GM23248 (cell line): Measurements from ENCODE around the gene HOTAIR. TPM values are rescaled to one million over a fixed set of nuclear protein-coding genes. Genes with fewer than 3 reads are reported as not detected.

Experiments
- DNase-seq: peaks from one replicate; pipeline ENCODE4 v3.0.0-alpha.2; 2015
- H2AFZ ChIP-seq: fragments of 200-600 bp; sonication (generic); 2 replicates; pipeline ENCODE4 v1.6.1; 2016; ENCODE audit warnings: antibody characterized with exemption
- H3F3A ChIP-seq: fragments of 200-600 bp; sonication (generic); 2 replicates; pipeline ENCODE4 v1.6.1; 2016; ENCODE audit warnings: mild to moderate bottlenecking, antibody characterized with exemption, mixed run types; ENCODE audit not compliant: insufficient read depth
- H3K27ac ChIP-seq: fragments of 200-600 bp; sonication (generic); 2 replicates; pipeline ENCODE4 v1.5.1; 2016; ENCODE audit warnings: mild to moderate bottlenecking
- H3K27me3 ChIP-seq: fragments of 200-600 bp; sonication (generic); replicated peaks from 2 replicates; pipeline ENCODE4 v1.6.1; 2016; ENCODE audit warnings: mild to moderate bottlenecking; ENCODE audit not compliant: insufficient read depth
- H3K36me3 ChIP-seq: fragments of 200-600 bp; sonication (generic); 2 replicates; pipeline ENCODE4 v1.6.1; 2016; ENCODE audit warnings: low read depth, mild to moderate bottlenecking
- H3K4me1 ChIP-seq: fragments of 200-600 bp; sonication (generic); 2 replicates; pipeline ENCODE4 v1.6.1; 2016; ENCODE audit warnings: mild to moderate bottlenecking; ENCODE audit not compliant: insufficient read depth
- H3K4me2 ChIP-seq: fragments of 200-600 bp; sonication (generic); one replicate; pipeline ENCODE4 v1.6.1; 2016; ENCODE audit warnings: mild to moderate bottlenecking; ENCODE audit not compliant: unreplicated experiment
- H3K4me3 ChIP-seq: fragments of 200-600 bp; sonication (generic); 2 replicates; pipeline ENCODE4 v1.5.1; 2016; ENCODE audit warnings: mild to moderate bottlenecking
- H3K79me2 ChIP-seq: fragments of 200-600 bp; sonication (generic); 2 replicates; pipeline ENCODE4 v1.6.1; 2016; ENCODE audit warnings: mild to moderate bottlenecking; ENCODE audit not compliant: insufficient read depth
- H3K9ac ChIP-seq: fragments of 200-600 bp; sonication (generic); 2 replicates; pipeline ENCODE4 v1.6.1; 2016; ENCODE audit warnings: mild to moderate bottlenecking
- H3K9me2 ChIP-seq: fragments of 200-600 bp; sonication (generic); 2 replicates; pipeline ENCODE4 v1.6.1; 2016; ENCODE audit warnings: mixed run types, mild to moderate bottlenecking, moderate library complexity; ENCODE audit not compliant: insufficient read depth
- H3K9me3 ChIP-seq: fragments of 200-600 bp; sonication (generic); one replicate; pipeline ENCODE4 v1.6.1; 2017; ENCODE audit warnings: low read depth
- H4K20me1 ChIP-seq: fragments of 200-600 bp; sonication (generic); 2 replicates; pipeline ENCODE4 v1.6.0; 2016; ENCODE audit not compliant: insufficient read depth
- EZH2 ChIP-seq: fragments of 200-600 bp; sonication (generic); IDR thresholded peaks from 2 replicates; pipeline ENCODE4 v1.6.1; 2018; ENCODE audit warnings: antibody characterized with exemption, mild to moderate bottlenecking; ENCODE audit not compliant: insufficient read depth, poor library complexity, severe bottlenecking
- EZH2phosphoT487 ChIP-seq: fragments of 200-600 bp; sonication (generic); IDR thresholded peaks from 2 replicates; pipeline ENCODE4 v1.6.1; 2018; ENCODE audit warnings: antibody characterized with exemption, moderate library complexity, mild to moderate bottlenecking, low read depth; ENCODE audit not compliant: insufficient read depth
- WGBS, 2 experiments: methylation state at CpG; one replicate each; pipeline ENCODE4 v1.1.6; 2015 to 2017; ENCODE audit warnings: low lambda C conversion rate in 2 of 2, low coverage in 1 of 2; ENCODE audit errors: missing lambda C conversion rate in 2 of 2; 5-methylcytosine and 5-hydroxymethylcytosine counted together
- in situ Hi-C: fragments of 300-500 bp; cut with MboI; formaldehyde crosslinking; loops from 2 replicates; pipeline ENCODE4 v1.15.0; 2020
- polyA plus RNA-seq: library from polyadenylated mRNA; unstranded; fragments of >200 nt; fragmentation: Nextera tagmentation; extraction: Ambion mirVana; gene quantifications from 2 replicates; pipeline ENCODE4 v1.2.1, GENCODE V29; 2016
- total RNA-seq: library from RNA; depleted of rRNA; stranded (reverse); fragments of >200 nt; shearing (Covaris generic); gene quantifications from 2 replicates; pipeline ENCODE4 v1.2.3, GENCODE V29; 2014

HOTAIR gene
- total and polyA plus RNA-seq, 2 experiments from 2014 or later = not detected

DNA sequence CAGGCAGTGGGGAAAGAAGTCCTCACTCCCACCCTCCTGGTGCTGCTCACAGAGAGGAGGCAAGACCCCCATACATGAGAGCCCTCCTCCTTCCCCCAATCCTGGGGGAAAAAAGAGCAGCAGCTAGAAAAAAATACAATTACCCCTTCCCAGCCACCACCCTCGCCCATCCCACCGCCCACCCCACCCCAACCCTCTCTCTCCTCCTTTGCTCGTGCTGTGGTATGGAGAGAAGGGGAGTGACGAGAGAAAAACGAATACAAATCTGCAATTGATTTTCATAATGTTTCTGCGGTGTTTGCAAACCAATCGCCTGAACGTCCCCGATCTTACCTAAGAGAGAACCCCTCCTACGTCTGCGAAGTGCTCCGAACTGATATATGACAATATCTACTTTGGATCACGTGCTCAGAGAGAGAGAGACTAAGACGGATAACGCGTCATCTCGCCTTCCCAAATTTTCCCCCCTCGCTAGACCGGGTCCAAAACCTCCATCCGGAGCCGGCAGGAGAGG, 2.0 kb downstream of the HOTAIR start, which contains the start of gene HOXC11:
HOXC11 (plus strand) TSS at position 405 of the 514 bp plus-strand sequence. CDS start 116 bp downstream, outside the sequence.
- Histone ChIP-seq H3K27me3 (peaks cover 99% of the 10 kb centered on the region), H2AFZ (peak within 1 kb of the TSS; percentile 15; the same call in 1 of the 2 replicates), H3K9me3 (no peaks in the 10 kb centered on the region), H3K79me2 (no peaks in the 10 kb centered on the region), H3K4me2 (no peak within 1 kb of the TSS), H3F3A (no peaks in the 10 kb centered on the region), H3K36me3 (no peaks in the 10 kb centered on the region), H3K9ac (no peak within 1 kb of the TSS), H3K9me2 (no peaks in the 10 kb centered on the region), H4K20me1 (no peaks in the 10 kb centered on the region), H3K27ac (no peak within 1 kb of the TSS), H3K4me3 (peak within 1 kb of the TSS; percentile 11; the same call in 1 of the 2 replicates), H3K4me1 (no peaks in the 10 kb centered on the region)
- in situ Hi-C loops = no loop called here
- TF ChIP-seq EZH2phosphoT487 (peak; percentile 43; the same call in 1 of the 2 replicates), EZH2 (peak; percentile 100)
- WGBS, 2 experiments = 10 to 14% methylated on average over 16 to 21 of the region's 21 CpGs
- DNase-seq = no peak

DNA sequence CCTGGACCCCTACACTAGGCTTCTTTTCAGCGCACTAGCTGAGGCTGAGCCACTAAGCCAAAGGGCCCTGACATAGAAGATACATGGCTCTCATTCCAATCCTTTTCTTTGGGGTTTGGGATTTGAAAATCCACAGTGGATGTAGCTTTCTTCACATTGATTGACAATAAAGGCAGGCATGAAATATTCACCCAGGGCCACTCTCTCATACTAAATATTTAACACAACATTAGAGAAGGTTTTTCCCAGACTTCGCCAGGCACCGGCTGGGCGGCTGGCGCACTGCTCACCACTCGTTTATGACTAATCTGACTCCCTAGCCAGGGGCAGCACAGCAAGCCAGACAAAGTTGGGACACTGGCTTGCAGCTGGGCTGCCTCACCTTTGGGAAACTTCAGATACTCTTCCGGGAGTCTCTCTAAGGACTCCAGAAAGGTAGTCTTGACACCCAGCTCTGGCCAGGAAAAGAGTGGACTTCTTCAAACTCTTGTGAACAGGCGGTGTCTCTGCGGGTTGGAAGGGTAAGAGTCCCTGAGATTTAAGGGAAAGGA, 2.5 kb downstream of the HOTAIR start:
- H2AFZ ChIP-seq = no peak overlapping the region
- TF ChIP-seq EZH2 = no peak
- no peak; the same call in 1 of the 2 replicates for TF ChIP-seq EZH2phosphoT487
- peak; percentile 70 for DNase-seq
- H3K27me3 ChIP-seq = peaks cover 99% of the 10 kb centered on the region
- H3K27ac ChIP-seq = no peak overlapping the region
- WGBS, 2 experiments = 27 to 31% methylated on average over 9 of the region's 9 CpGs
- H3K79me2 ChIP-seq = no peaks in the 10 kb centered on the region
- H3K4me1 ChIP-seq = no peaks in the 10 kb centered on the region
- H3K9ac ChIP-seq = no peak overlapping the region
- H3K9me3 ChIP-seq = no peaks in the 10 kb centered on the region
- no peaks in the 10 kb centered on the region for H4K20me1 ChIP-seq
- no peaks in the 10 kb centered on the region for H3K9me2 ChIP-seq
- H3K36me3 ChIP-seq = no peaks in the 10 kb centered on the region
- no peak overlapping the region for H3K4me3 ChIP-seq
- in situ Hi-C loops = no loop called here
- H3F3A ChIP-seq = no peaks in the 10 kb centered on the region
- H3K4me2 ChIP-seq = no peak overlapping the region

DNA sequence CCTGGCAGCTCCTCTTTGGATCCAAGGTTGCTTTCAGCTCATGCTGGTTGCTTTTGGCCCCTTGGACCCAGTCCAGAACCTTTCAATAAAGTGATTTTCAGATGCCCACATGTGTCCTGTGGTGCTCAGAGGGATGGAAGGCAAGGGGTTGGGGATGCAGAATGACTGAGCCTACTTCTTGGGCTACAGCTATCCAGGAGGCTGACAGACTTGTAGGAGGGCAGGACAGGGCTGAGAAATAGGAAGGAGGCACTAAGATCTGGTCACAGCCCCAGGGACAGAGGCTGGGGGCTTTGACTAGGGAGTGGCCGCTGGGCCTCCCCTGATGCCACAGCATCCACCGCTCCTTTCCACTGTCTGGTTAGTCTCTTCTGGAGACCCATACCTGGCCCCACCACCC, 3.1 kb downstream of the HOTAIR start:
- peaks cover 99% of the 10 kb centered on the region for H3K27me3 ChIP-seq

DNA sequence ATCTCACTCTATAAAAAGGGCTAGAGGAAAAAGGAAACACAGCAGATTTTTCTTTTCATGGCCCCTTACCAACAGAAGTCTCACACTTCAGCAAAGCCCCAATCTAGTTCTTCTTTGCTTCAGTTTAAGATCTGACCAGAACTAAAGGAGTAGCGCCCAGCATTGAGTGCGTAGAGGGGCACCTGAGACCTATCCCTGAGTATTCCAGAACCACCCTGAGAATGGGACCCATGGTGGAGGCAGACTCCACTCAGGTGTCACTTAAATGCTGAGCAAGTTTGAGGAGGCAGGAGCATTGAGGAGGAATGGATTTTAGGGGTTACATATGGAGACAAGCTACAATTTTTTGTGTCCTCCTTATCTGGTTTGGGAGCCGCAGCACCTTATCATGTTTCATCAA, 3.6 kb downstream of the HOTAIR start:
- no peak for DNase-seq
- in situ Hi-C loops = no loop called here
- H3K9me3 ChIP-seq = no peaks in the 10 kb centered on the region
- H4K20me1 ChIP-seq = no peaks in the 10 kb centered on the region
- no peaks in the 10 kb centered on the region for H3K79me2 ChIP-seq
- no peak overlapping the region for H3K4me3 ChIP-seq
- no peak overlapping the region for H2AFZ ChIP-seq
- no peaks in the 10 kb centered on the region for H3K9me2 ChIP-seq
- H3K4me2 ChIP-seq = no peak overlapping the region
- no peak overlapping the region for H3K27ac ChIP-seq
- H3K36me3 ChIP-seq = no peaks in the 10 kb centered on the region
- peaks cover 99% of the 10 kb centered on the region for H3K27me3 ChIP-seq
- WGBS, 2 experiments = 67 to 68% methylated on average over 3 of the region's 3 CpGs
- no peak overlapping the region for H3K9ac ChIP-seq
- TF ChIP-seq EZH2phosphoT487 = no peak
- TF ChIP-seq EZH2 = no peak
- H3F3A ChIP-seq = no peaks in the 10 kb centered on the region
- no peaks in the 10 kb centered on the region for H3K4me1 ChIP-seq

More for the DNA sequence above, 3.1 kb downstream of the HOTAIR start:
- H3K4me1 ChIP-seq = no peaks in the 10 kb centered on the region
- no peak overlapping the region for H3K4me3 ChIP-seq
- TF ChIP-seq EZH2 (no peak), EZH2phosphoT487 (no peak)
- in situ Hi-C loops = no loop called here
- H4K20me1 ChIP-seq = no peaks in the 10 kb centered on the region
- no peak overlapping the region for H2AFZ ChIP-seq
- 46 to 55% methylated on average over 2 of the region's 2 CpGs for WGBS, 2 experiments
- no peaks in the 10 kb centered on the region for H3F3A ChIP-seq
- no peak overlapping the region for H3K9ac ChIP-seq
- H3K36me3 ChIP-seq = no peaks in the 10 kb centered on the region
- no peak overlapping the region for H3K4me2 ChIP-seq
- no peak for DNase-seq
- H3K79me2 ChIP-seq = no peaks in the 10 kb centered on the region
- H3K9me2 ChIP-seq = no peaks in the 10 kb centered on the region
- H3K9me3 ChIP-seq = no peaks in the 10 kb centered on the region
- no peak overlapping the region for H3K27ac ChIP-seq
